Skeletal muscle satellite cell (primary cell): ENCODE results near the gene SART3.

Source experiments
- H3K27me3 ChIP-seq: 2 replicates; pipeline ENCODE4 v1.7.0; 2013; ENCODE audit warnings: low read length; ENCODE audit not compliant: control insufficient read depth, insufficient read depth
- H3K36me3 ChIP-seq: 2 replicates; pipeline ENCODE4 v1.7.0; 2013; ENCODE audit warnings: mild to moderate bottlenecking, control low read depth, low read length; ENCODE audit not compliant: insufficient read depth
- H3K4me1 ChIP-seq: 2 replicates; pipeline ENCODE4 v1.7.0; 2013; ENCODE audit warnings: low read length; ENCODE audit not compliant: control insufficient read depth, insufficient read depth
- H3K4me2 ChIP-seq: 2 replicates; pipeline ENCODE4 v1.7.0; 2013; ENCODE audit warnings: mild to moderate bottlenecking, low read length
- H3K4me3 ChIP-seq: 2 replicates; pipeline ENCODE4 v1.7.0; 2013; ENCODE audit warnings: low read length
- H3K9ac ChIP-seq: 2 replicates; pipeline ENCODE4 v1.7.0; 2013; ENCODE audit warnings: mild to moderate bottlenecking, low read depth, low read length, moderate library complexity
- H3K9me3 ChIP-seq: replicated peaks from 2 replicates; pipeline ENCODE4 v1.7.0; 2013; ENCODE audit warnings: mild to moderate bottlenecking, control low read depth, low read length

The SART3 gene

DNA sequence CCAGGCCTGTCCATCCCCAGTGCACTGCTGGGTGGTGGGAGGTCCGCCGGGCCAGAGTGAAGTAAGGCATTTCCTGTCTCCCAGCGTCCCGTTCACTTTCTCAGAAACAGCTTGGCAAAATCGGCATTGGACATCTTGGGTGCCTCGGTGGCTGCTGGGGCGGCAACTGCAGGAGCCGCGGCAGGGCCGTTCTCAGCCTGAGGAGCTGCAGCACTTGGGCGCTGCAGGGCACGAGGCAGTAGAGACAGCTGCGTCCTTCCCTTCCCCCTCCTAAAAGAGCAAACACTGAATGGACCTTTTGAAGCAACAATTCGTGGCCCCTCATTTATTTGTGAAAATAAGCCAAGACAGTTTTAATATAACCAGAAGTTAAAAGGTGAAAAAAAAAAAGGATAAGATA is 37.6 kb downstream of the SART3 start:
- Histone ChIP-seq H3K9ac (no peak overlapping the region), H3K9me3 (no peaks in the 10 kb centered on the region), H3K4me1 (peaks cover 10% of the 10 kb centered on the region), H3K36me3 (peaks cover 91% of the 10 kb centered on the region), H3K4me3 (no peak overlapping the region), H3K27me3 (no peaks in the 10 kb centered on the region), H3K4me2 (no peak overlapping the region)

DNA sequence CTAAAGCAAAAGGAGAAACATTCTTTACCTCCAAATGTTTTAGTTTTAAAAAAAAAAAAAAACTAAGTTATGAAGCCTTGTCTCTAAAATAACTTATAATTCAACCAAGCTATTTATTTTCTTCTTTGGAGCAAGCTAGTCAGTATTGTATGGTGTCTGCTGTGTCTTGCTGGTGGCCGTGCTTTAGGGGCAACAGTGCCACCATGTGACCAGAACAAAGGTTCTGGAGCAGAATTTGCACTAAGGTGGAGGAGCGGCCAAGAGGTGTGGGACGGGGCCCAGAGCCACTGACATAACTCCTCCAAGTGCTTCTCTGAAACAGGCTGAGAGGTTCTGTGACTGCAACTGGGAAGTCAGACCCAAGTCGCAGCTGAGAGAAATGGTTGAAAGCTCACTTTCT is 41.4 kb downstream of the SART3 start:
- Histone ChIP-seq H3K9ac (no peak overlapping the region), H3K4me3 (no peak overlapping the region), H3K4me2 (no peak overlapping the region), H3K9me3 (no peaks in the 10 kb centered on the region), H3K36me3 (peaks cover 69% of the 10 kb centered on the region), H3K27me3 (no peaks in the 10 kb centered on the region), H3K4me1 (peaks cover 9% of the 10 kb centered on the region)

DNA sequence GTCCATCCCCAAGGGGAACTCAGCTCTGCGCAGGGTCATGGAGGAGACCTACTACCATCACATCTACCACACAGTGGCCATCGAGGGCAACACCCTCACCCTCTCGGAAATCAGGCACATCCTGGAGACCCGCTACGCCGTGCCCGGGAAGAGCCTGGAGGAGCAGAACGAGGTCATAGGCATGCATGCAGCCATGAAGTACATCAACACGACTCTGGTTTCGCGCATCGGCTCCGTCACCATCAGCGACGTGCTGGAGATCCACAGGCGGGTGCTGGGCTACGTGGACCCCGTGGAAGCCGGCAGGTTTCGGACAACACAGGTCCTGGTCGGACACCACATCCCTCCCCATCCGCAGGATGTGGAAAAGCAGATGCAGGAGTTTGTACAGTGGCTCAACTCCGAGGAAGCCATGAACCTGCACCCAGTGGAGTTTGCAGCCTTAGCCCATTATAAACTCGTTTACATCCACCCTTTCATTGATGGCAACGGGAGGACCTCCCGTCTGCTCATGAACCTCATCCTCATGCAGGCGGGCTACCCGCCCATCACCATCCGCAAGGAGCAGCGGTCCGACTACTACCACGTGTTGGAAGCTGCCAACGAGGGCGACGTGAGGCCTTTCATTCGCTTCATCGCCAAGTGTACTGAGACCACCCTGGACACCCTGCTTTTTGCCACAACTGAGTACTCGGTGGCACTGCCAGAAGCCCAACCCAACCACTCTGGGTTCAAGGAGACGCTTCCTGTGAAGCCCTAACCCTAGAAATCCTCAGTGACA is 42.1 kb downstream of the SART3 start:
- Histone ChIP-seq H3K9me3 (no peaks in the 10 kb centered on the region), H3K4me1 (peaks cover 9% of the 10 kb centered on the region), H3K4me3 (no peak overlapping the region), H3K9ac (no peak overlapping the region), H3K36me3 (peaks cover 63% of the 10 kb centered on the region), H3K4me2 (no peak overlapping the region), H3K27me3 (no peaks in the 10 kb centered on the region)

- H3K36me3 ChIP-seq: peaks cover 56% of the 10 kb centered on the region
- H3K4me3 ChIP-seq: no peak overlapping the region
- no peaks in the 10 kb centered on the region for H3K27me3 ChIP-seq
- no peaks in the 10 kb centered on the region for H3K9me3 ChIP-seq
- H3K4me1 ChIP-seq: peaks cover 9% of the 10 kb centered on the region
- no peak overlapping the region for H3K4me2 ChIP-seq
- no peak overlapping the region for H3K9ac ChIP-seq
Measured at GRCh38 chr12:108518101-108518715, 42.8 kb downstream of the SART3 start.

GRCh38 chr12:108517288-108518100 is 43.5 kb downstream of the SART3 start:
- H3K9me3 ChIP-seq: no peaks in the 10 kb centered on the region
- no peak overlapping the region for H3K4me3 ChIP-seq
- peaks cover 9% of the 10 kb centered on the region for H3K4me1 ChIP-seq
- H3K27me3 ChIP-seq: no peaks in the 10 kb centered on the region
- no peak overlapping the region for H3K9ac ChIP-seq
- H3K4me2 ChIP-seq: no peak overlapping the region
- H3K36me3 ChIP-seq: peaks cover 49% of the 10 kb centered on the region

DNA sequence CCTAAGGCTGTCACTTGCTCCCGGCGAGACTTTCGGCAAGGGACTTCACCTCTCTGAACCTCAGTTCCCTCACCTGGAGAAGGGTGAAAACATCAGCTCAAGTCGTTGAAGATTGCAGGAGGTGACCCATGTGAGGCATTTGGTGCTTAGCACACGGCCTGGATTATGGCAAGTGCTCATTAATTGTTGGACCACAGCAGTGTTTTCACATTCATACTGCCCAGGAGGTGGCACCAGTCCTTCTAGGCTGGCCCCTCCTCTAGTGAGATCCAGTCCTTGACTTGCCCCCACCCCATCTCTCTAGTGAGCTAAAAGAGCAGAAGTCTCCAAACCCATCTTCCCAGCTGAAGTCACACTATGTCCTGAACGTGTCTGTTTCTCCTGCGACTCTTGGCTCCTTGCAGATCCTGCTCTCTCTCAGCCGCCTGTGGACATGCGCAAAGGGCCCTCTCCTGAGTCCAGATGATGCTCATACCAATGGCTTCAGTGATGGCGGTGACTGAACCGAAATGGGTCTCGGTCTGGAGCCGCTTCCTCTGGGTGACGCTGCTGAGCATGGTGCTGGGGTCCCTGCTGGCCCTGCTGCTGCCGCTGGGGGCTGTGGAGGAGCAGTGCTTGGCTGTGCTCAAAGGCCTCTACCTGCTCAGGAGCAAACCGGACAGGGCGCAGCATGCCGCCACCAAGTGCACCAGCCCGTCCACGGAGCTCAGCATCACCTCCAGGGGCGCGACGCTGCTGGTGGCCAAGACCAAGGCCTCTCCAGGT is 44.3 kb downstream of the SART3 start:
- Histone ChIP-seq H3K4me3 (no peak overlapping the region), H3K36me3 (peaks cover 41% of the 10 kb centered on the region)

DNA sequence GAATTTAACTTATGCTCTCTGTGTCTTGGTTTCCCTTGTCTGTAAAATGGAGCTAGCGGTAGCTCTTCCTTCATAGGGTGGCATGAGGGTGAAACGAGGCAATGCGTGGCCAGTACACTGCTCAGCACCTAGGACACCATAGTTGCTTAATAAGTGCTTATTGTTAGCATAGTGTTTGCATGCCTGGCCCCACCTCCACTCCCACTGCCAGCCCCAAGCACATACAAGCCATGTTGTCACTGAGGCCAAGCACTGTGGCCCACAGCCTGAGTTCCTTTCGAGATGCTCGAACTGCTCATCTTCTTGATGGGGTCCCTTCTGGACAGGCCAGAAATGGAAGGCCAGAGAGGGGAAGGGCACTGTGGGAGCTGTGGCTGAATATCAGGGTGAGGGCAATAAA is 45.1 kb downstream of the SART3 start:
- Histone ChIP-seq H3K9me3 (no peaks in the 10 kb centered on the region), H3K36me3 (peaks cover 34% of the 10 kb centered on the region), H3K4me1 (peaks cover 9% of the 10 kb centered on the region), H3K4me2 (peak overlapping the region; percentile 90), H3K9ac (peak overlapping the region; percentile 86), H3K27me3 (no peaks in the 10 kb centered on the region), H3K4me3 (peak overlapping the region; percentile 84)

More for the DNA sequence above, 44.3 kb downstream of the SART3 start:
- Histone ChIP-seq H3K4me2 (peak overlapping the region; percentile 90), H3K27me3 (no peaks in the 10 kb centered on the region), H3K4me1 (peaks cover 9% of the 10 kb centered on the region), H3K9me3 (no peaks in the 10 kb centered on the region), H3K9ac (no peak overlapping the region)

- H3K9ac ChIP-seq: peak within 1 kb of the TSS; percentile 86
- peaks cover 9% of the 10 kb centered on the region for H3K4me1 ChIP-seq
- H3K4me2 ChIP-seq: peak within 1 kb of the TSS; percentile 90
- no peaks in the 10 kb centered on the region for H3K9me3 ChIP-seq
- peaks cover 27% of the 10 kb centered on the region for H3K36me3 ChIP-seq
- no peaks in the 10 kb centered on the region for H3K27me3 ChIP-seq
- H3K4me3 ChIP-seq: peak within 1 kb of the TSS; percentile 84
Measured at GRCh38 chr12:108514973-108515814, 45.8 kb downstream of the SART3 start, which contains the start of gene FICD. Gene FICD (plus strand): TSS chr12:108515277. CDS start chr12:108516973, 1,696 bp downstream.

- Histone ChIP-seq H3K4me1 (peaks cover 9% of the 10 kb centered on the region), H3K4me2 (peak overlapping the region; percentile 90), H3K4me3 (peak overlapping the region; percentile 65), H3K27me3 (no peaks in the 10 kb centered on the region), H3K9me3 (no peaks in the 10 kb centered on the region), H3K36me3 (peaks cover 24% of the 10 kb centered on the region), H3K9ac (no peak overlapping the region)
Measured at GRCh38 chr12:108514468-108514972, 46.5 kb downstream of the SART3 start.
